ENCODE data around the gene ENOX1. TPM values are rescaled to one million over a fixed set of nuclear protein-coding genes. Genes with fewer than 3 reads are reported as not detected.

The ENOX1 gene
- total and polyA plus RNA-seq, 9 of the 15 experiments (the other 6 are each of a cell fraction or from before 2014, with no cell fraction given), result not detected

GRCh38 chr13:43402380-43402779 is 384.4 kb downstream of the ENOX1 start:
- Histone ChIP-seq H3K79me2 (ENCODE audit: control insufficient read depth, insufficient read depth, low read length) (no peaks in the 10 kb centered on the region), H2AFZ (ENCODE audit: low read depth, low read length) (no peak overlapping the region), H3K36me3 (ENCODE audit: control insufficient read depth, insufficient read depth, low read length) (no peaks in the 10 kb centered on the region), H3K9me3 (replicated peaks; ENCODE audit: control insufficient read depth, insufficient read depth, low read depth, low read length) (no peaks in the 10 kb centered on the region), H3K4me1 (replicated peaks in 1 of 2; ENCODE audit: control insufficient read depth in 2 of 2, insufficient read depth in 2 of 2, low read length in 2 of 2) (no peaks in the 10 kb centered on the region), H3K27ac (ENCODE audit: extremely low read depth, low read depth, low read length) (no peak overlapping the region), H3K9me1 (ENCODE audit: control insufficient read depth, insufficient read depth, low read length) (no peaks in the 10 kb centered on the region), H3K4me2 (ENCODE audit: insufficient read depth, low read length) (no peak overlapping the region), H3K4me3 (no peak overlapping the region), H3K9ac (ENCODE audit: insufficient read depth in 1 of 2, low read depth in 2 of 2, low read length in 2 of 2) (no peak overlapping the region), H3K27me3 (ENCODE audit: control insufficient read depth in 2 of 2, insufficient read depth in 2 of 2, low read length in 2 of 2) (no peaks in the 10 kb centered on the region), H4K20me1 (replicated peaks; ENCODE audit: control insufficient read depth, insufficient read depth, low read length) (no peaks in the 10 kb centered on the region)
- CTCF ChIA-PET (ENCODE audit: low intra/inter-chr PET ratio), result no interaction called here
- BruUV-seq (replicated peaks), result no TSS peak
- WGBS (ENCODE audit: insufficient coverage, low coverage, missing lambda C conversion rate), result 0% methylated on average over 1 of the region's 1 CpG
- FAIRE-seq (no peak), ATAC-seq (no peak), DNase-seq (ENCODE audit: extremely low read depth in 1 of 4, low spot score in 3 of 4) (no peak)
- intact Hi-C loops (cut with micrococcal nuclease) (no loop called here), in situ Hi-C loops (cut with MboI) (no loop called here)
- POLR2A ChIA-PET, result no interaction called here
- no peak for TF ChIP-seq SRF (CRISPR knock-in tag; IDR thresholded peaks at IDR 0.05)
- TF ChIP-seq ARID3B (CRISPR knock-in tag; IDR thresholded peaks at IDR 0.05; ENCODE audit: borderline replicate concordance), result no peak
- TF ChIP-seq ZNF76 (CRISPR knock-in tag; IDR thresholded peaks at IDR 0.05; ENCODE audit: borderline replicate concordance), result no peak
- TF ChIP-seq LEF1 (IDR thresholded peaks at IDR 0.05), result no peak
- no peak for TF ChIP-seq TCF15 (CRISPR knock-in tag; IDR thresholded peaks at IDR 0.05)
- TF ChIP-seq SMARCA5 (IDR thresholded peaks at IDR 0.05), result no peak
- TF ChIP-seq CREB5 (CRISPR knock-in tag; IDR thresholded peaks at IDR 0.05), result no peak
- TF ChIP-seq BHLHE40 (IDR thresholded peaks at IDR 0.05; ENCODE audit: low read length), result no peak
- TF ChIP-seq VEZF1 (CRISPR knock-in tag; IDR thresholded peaks at IDR 0.05), result no peak
- TF ChIP-seq CXXC5 (CRISPR knock-in tag; IDR thresholded peaks at IDR 0.05), result no peak
- no peak for TF ChIP-seq GABPB2 (CRISPR knock-in tag; conservative IDR thresholded peaks at IDR 0.05)
- no peak for TF ChIP-seq FOXA3 (CRISPR knock-in tag; conservative IDR thresholded peaks at IDR 0.05 in 1 of 2, IDR thresholded peaks at IDR 0.05 in 1 of 2)
- no peak for TF ChIP-seq PHB (CRISPR knock-in tag; IDR thresholded peaks at IDR 0.05)
- TF ChIP-seq U2AF2 (optimal IDR thresholded peaks at IDR 0.05; ENCODE audit: low read depth, low read length), result no peak
- TF ChIP-seq HMGXB4 (CRISPR knock-in tag; IDR thresholded peaks at IDR 0.05), result no peak
